B cell (primary cell): ENCODE measurements around the gene BCAP29. TPM values are rescaled to one million over a fixed set of nuclear protein-coding genes. Genes with fewer than 3 reads are reported as not detected.
"Not testable (repeated sequence)": the region's sequence is repeated elsewhere in the genome, so short reads cannot be mapped to it uniquely, and the experiment has no call there.

Experiments
- ATAC-seq: fragments of 200-7000 bp; cut with Tn5 transposase; one replicate; pipeline ENCODE4 v1.10.0; 2021; ENCODE audit warnings: low read depth, mild to moderate bottlenecking, moderate number of reproducible peaks, moderate library complexity
- CTCF ChIA-PET: fragments of 350-600 bp; sonication (Branson Sonifier 250); formaldehyde crosslinking; loops from one replicate; lab custom pipeline; 2021; ENCODE audit warnings: antibody characterized with exemption, inconsistent platforms; lab: Charles Lee
- POLR2A ChIA-PET: fragments of 350-600 bp; sonication (Branson Sonifier 250); formaldehyde crosslinking; loops from one replicate; lab custom pipeline; 2021; ENCODE audit warnings: antibody characterized with exemption; lab: Charles Lee
- DNase-seq: peaks from one replicate; pipeline ENCODE4 v3.0.0; 2013
- H2AFZ ChIP-seq: 2 replicates; pipeline ENCODE4 v1.6.1; 2012; ENCODE audit warnings: mild to moderate bottlenecking, low read depth, low read length; ENCODE audit not compliant: insufficient read depth, poor library complexity, severe bottlenecking
- H3K27ac ChIP-seq, 2 donors: 1 replicate in 1 of 2; 2 replicates in 1 of 2; pipeline ENCODE4 v1.5.1; 2012 to 2013; ENCODE audit warnings: low read length in 2 of 2, mild to moderate bottlenecking in 2 of 2, moderate library complexity in 1 of 2
- H3K27me3 ChIP-seq, 4 experiments: fragments of 200-600 bp in 1 of 4; sonication (generic) in 1 of 4; replicated peaks in 1 of 4; 1 replicate in 2 of 4; 2 replicates in 2 of 4; pipeline versions ENCODE4 v1.6.1 to v1.7.0; 2013 to 2016; ENCODE audit warnings: low read length in 3 of 4, mild to moderate bottlenecking in 2 of 4, mixed read lengths in 1 of 4, moderate library complexity in 1 of 4; ENCODE audit not compliant: insufficient read depth in 4 of 4, control insufficient read depth in 3 of 4; ENCODE audit errors: control extremely low read depth in 1 of 4
- H3K36me3 ChIP-seq, 2 experiments: replicated peaks in 1 of 2; 1 replicate in 1 of 2; 2 replicates in 1 of 2; pipeline versions ENCODE4 v1.6.1 to v1.7.1; 2013; ENCODE audit warnings: low read length in 1 of 2; ENCODE audit not compliant: insufficient read depth in 2 of 2, control insufficient read depth in 1 of 2; ENCODE audit errors: control extremely low read depth in 1 of 2, extremely low read depth in 1 of 2
- H3K4me1 ChIP-seq, 2 donors: fragments of 200-600 bp in 1 of 2; sonication (generic) in 1 of 2; 1 replicate in 1 of 2; 2 replicates in 1 of 2; pipeline versions ENCODE4 v1.5.1 to v1.6.1; 2013 to 2017; ENCODE audit warnings: low read length in 2 of 2; ENCODE audit not compliant: control insufficient read depth in 2 of 2, insufficient read depth in 2 of 2
- H3K4me2 ChIP-seq: replicated peaks from 2 replicates; pipeline ENCODE3; 2012; ENCODE audit warnings: mild to moderate bottlenecking, low read depth, low read length; ENCODE audit not compliant: poor library complexity, severe bottlenecking
- H3K4me3 ChIP-seq, 5 experiments: fragments of 200-600 bp in 1 of 5; sonication (generic) in 1 of 5; 1 replicate in 3 of 5; 2 replicates in 2 of 5; pipeline versions ENCODE4 v1.5.1 to v1.7.0; 2011 to 2016; ENCODE audit warnings: low read length in 4 of 5, mild to moderate bottlenecking in 4 of 5, low read depth in 2 of 5, control low read depth in 1 of 5, moderate library complexity in 1 of 5; ENCODE audit not compliant: insufficient read depth in 1 of 5; ENCODE audit errors: control extremely low read depth in 1 of 5, extremely low read depth in 1 of 5
- H3K79me2 ChIP-seq: fragments of 200-600 bp; sonication (generic); one replicate; pipeline ENCODE4 v1.6.0; 2016; ENCODE audit warnings: low read length; ENCODE audit not compliant: control insufficient read depth, insufficient read depth
- H3K9ac ChIP-seq: fragments of 200-600 bp; sonication (generic); 2 replicates; pipeline ENCODE4 v1.6.1; 2017; ENCODE audit warnings: mild to moderate bottlenecking, low read length, moderate library complexity
- H3K9me3 ChIP-seq, 3 donors: one replicate each; pipeline versions ENCODE4 v1.6.1 to v1.7.1; 2013; ENCODE audit warnings: low read length in 2 of 3; ENCODE audit not compliant: control insufficient read depth in 2 of 3, insufficient read depth in 1 of 3; ENCODE audit errors: control extremely low read depth in 1 of 3
- H4K20me1 ChIP-seq: 2 replicates; pipeline ENCODE4 v1.6.0; 2012; ENCODE audit warnings: mild to moderate bottlenecking, low read length; ENCODE audit not compliant: insufficient read depth, control insufficient read depth, poor library complexity, severe bottlenecking
- H3K27ac Mint-ChIP-seq: one replicate; pipeline ENCODE4 v1.8.0; 2021; ENCODE audit warnings: mixed read lengths
- H3K27me3 Mint-ChIP-seq: one replicate; pipeline ENCODE4 v1.8.0; 2021; ENCODE audit warnings: mixed read lengths
- H3K4me1 Mint-ChIP-seq: one replicate; pipeline ENCODE4 v1.8.0; 2021; ENCODE audit warnings: mixed read lengths
- H3K4me3 Mint-ChIP-seq: one replicate; pipeline ENCODE4 v1.8.0; 2021; ENCODE audit warnings: mixed read lengths
- H3K9me3 Mint-ChIP-seq: one replicate; pipeline ENCODE4 v1.8.0; 2022; ENCODE audit warnings: mixed read lengths; ENCODE audit not compliant: insufficient read depth
- EZH2 ChIP-seq: IDR thresholded peaks from 2 replicates; pipeline ENCODE4 v1.6.1; 2012; ENCODE audit warnings: borderline replicate concordance, low read depth, mild to moderate bottlenecking, moderate library complexity, low read length; ENCODE audit not compliant: insufficient read depth, poor library complexity, severe bottlenecking
- WGBS: methylation state at CpG from one replicate; pipeline ENCODE4 v1.1.5; 2013; ENCODE audit warnings: missing lambda C conversion rate; ENCODE audit not compliant: insufficient coverage; 5-methylcytosine and 5-hydroxymethylcytosine counted together
- intact Hi-C: fragments of 100-400 bp; cut with micrococcal nuclease; formaldehyde crosslinking; loops from one replicate; pipeline ENCODE4 v1.10.0; 2022
- polyA plus RNA-seq: library from polyadenylated mRNA; depleted of rRNA; stranded (reverse); fragments of >200 nt; gene quantifications from 2 replicates; pipeline ENCODE4 v1.2.3, GENCODE V29; 2012
- total RNA-seq, 2 donors: library from RNA; stranded (reverse); fragments of 120-200 nt in 1 of 2; gene quantifications; 1 replicate in 1 of 2; 2 replicates in 1 of 2; pipeline versions ENCODE4 v1.2.3 to v1.2.4, GENCODE V29; 2013 to 2022
- TF ChIP-seq, protein P1 (sequence below): fragments of 200-600 bp; IDR thresholded peaks from one replicate; pipeline ENCODE4 v1.8.0; 2022; ENCODE audit warnings: antibody characterized with exemption, mild to moderate bottlenecking

Gene BCAP29
- total and polyA plus RNA-seq, 2 donors (not counting 1 experiment from before 2014, with no cell fraction given): 24.6 to 27.3 TPM

DNA sequence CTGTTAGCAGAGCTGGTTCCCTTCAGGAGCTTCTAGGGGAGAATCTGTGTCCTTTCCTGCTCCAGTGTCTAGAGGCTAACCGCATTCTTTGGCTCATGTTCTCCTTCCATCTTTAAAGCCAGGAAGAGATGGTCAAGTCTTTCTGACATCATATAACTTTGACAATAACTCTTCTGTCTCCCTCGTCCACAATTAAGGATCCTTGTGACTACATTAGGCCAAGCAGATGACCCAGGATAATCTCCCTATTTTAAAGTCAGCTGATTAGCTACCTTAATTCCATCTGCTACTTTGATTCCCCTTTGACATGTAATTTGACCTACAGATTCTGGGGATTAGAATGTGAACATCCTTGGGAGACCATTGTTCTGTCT is 52.4 kb downstream of the BCAP29 start:
- Mint-ChIP-seq H3K27me3 (no peaks in the 10 kb centered on the region), H3K4me3 (no peak overlapping the region), H3K27ac (no peak overlapping the region), H3K4me1 (peaks cover 58% of the 10 kb centered on the region), H3K9me3 (no peaks in the 10 kb centered on the region)
- no peak overlapping the region for H2AFZ ChIP-seq
- ChIA-PET CTCF (interaction anchor here (1.4 to 1.6 kb wide), 2 partner anchors 29 to 169 kb away, joined by 4 to 5 read pairs; no protein-coding TSS in a partner anchor), POLR2A (no interaction called here)
- no peak overlapping the region for H3K27ac ChIP-seq
- peaks cover 48 to 56% of the 10 kb centered on the region in 2 donors for H3K4me1 ChIP-seq
- H3K36me3 ChIP-seq: no peaks in the 10 kb centered on the region
- peaks cover 0 to 5% (median 3%) of the 10 kb centered on the region in 3 donors for H3K9me3 ChIP-seq
- H3K4me3 ChIP-seq: no peak overlapping the region
- H3K27me3 ChIP-seq: no peaks in the 10 kb centered on the region
- intact Hi-C loops: no loop called here
- H3K79me2 ChIP-seq: no peaks in the 10 kb centered on the region
- H4K20me1 ChIP-seq: no peaks in the 10 kb centered on the region
- WGBS: no CpG with 5 or more reads among the region's 2 CpGs
- ATAC-seq: no peak
- H3K9ac ChIP-seq: no peak overlapping the region
- H3K4me2 ChIP-seq: no peak overlapping the region
- TF ChIP-seq, protein P1, sequence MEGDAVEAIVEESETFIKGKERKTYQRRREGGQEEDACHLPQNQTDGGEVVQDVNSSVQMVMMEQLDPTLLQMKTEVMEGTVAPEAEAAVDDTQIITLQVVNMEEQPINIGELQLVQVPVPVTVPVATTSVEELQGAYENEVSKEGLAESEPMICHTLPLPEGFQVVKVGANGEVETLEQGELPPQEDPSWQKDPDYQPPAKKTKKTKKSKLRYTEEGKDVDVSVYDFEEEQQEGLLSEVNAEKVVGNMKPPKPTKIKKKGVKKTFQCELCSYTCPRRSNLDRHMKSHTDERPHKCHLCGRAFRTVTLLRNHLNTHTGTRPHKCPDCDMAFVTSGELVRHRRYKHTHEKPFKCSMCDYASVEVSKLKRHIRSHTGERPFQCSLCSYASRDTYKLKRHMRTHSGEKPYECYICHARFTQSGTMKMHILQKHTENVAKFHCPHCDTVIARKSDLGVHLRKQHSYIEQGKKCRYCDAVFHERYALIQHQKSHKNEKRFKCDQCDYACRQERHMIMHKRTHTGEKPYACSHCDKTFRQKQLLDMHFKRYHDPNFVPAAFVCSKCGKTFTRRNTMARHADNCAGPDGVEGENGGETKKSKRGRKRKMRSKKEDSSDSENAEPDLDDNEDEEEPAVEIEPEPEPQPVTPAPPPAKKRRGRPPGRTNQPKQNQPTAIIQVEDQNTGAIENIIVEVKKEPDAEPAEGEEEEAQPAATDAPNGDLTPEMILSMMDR: no peak
- no peak for TF ChIP-seq EZH2
- DNase-seq: no peak

DNA sequence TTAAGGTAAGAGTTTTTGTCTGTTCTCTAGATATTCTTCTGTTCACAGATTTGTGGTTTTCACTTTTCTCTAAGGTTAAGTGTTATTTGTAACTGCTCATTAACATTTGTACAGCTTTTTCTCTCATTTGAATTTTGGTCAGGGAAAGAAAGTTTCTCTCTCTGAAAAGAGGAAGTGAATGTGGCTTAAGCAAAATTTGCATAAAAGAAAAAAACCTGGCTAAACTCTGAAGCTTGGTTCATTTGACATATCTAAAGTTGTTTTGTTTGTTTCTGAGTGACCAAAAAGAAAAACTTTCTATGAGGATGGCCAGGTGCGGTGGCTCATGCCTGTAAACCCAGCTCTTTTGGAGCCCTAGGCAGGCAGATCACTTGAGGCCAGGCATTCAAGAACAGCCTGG is 58.5 kb downstream of the BCAP29 start:
- no peak for TF ChIP-seq EZH2
- TF ChIP-seq, protein P1: no peak
- Histone ChIP-seq H3K4me1 (peaks cover 44 to 56% of the 10 kb centered on the region in 2 donors), H3K9ac (peak overlapping the region; percentile 41), H3K27ac (peak overlapping the region; percentile 78 to 85), H3K27me3 (no peaks in the 10 kb centered on the region), H3K9me3 (peaks cover 0 to 7% (median 5%) of the 10 kb centered on the region in 3 donors), H3K4me3 (peak overlapping the region in 4 of 5 experiments; percentile 7 to 52 (median 26)), H4K20me1 (no peaks in the 10 kb centered on the region), H3K79me2 (no peaks in the 10 kb centered on the region), H3K36me3 (no peaks in the 10 kb centered on the region), H3K4me2 (peak overlapping the region; percentile 65), H2AFZ (peak overlapping the region; percentile 10)
- H3K27me3 Mint-ChIP-seq: no peaks in the 10 kb centered on the region
- intact Hi-C loops: loop anchor here (1.0 to 2.0 kb wide), 6 partner anchors 23 to 773 kb away; partner anchors contain the start of genes BCAP29, CBLL1, HBP1 and PIK3CG
- ChIA-PET POLR2A (interaction anchor here (0.7 to 1.5 kb wide), 4 partner anchors 10 to 470 kb away, joined by 3 to 6 read pairs (median 4); partner anchors contain the start of genes HBP1 and SLC26A4), CTCF (interaction anchor here (0.6 to 2.5 kb wide), 6 partner anchors 10 to 104 kb away, joined by 3 to 10 read pairs (median 4); partner anchors contain the start of genes BCAP29 and SLC26A4)
- peaks cover 56% of the 10 kb centered on the region for H3K4me1 Mint-ChIP-seq
- peak overlapping the region; percentile 77 for H3K4me3 Mint-ChIP-seq
- ATAC-seq (peak; percentile 77), DNase-seq (peak; percentile 82)
- peak overlapping the region; percentile 96 for H3K27ac Mint-ChIP-seq
- WGBS: 20% methylated on average over 1 of the region's 1 CpG
- H3K9me3 Mint-ChIP-seq: no peaks in the 10 kb centered on the region

DNA sequence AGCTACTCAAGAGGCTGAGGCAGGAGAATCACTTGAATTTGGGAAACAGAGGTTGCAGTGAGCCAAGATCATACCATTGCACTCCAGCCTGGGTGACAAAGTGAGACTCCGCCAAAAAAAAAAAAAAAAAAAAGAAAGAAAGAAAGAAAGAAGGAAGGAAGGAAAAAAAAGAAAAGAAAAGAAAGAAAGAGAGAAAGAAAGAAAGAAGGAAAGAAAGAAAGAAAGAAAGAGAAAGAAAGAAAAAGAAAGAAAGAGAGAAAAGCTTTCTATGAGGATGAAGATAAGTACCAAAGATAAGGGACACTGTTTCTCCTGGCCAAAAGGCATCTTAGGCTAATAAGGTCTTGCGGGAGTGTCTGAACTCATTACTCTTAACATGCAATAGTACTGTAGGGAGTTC is 59.0 kb downstream of the BCAP29 start:
- ChIA-PET CTCF (interaction anchor here (0.6 to 2.5 kb wide), 6 partner anchors 10 to 104 kb away, joined by 3 to 10 read pairs (median 4); partner anchors contain the start of gene SLC26A4), POLR2A (interaction anchor here (0.7 to 1.5 kb wide), 6 partner anchors 10 to 470 kb away, joined by 3 to 10 read pairs (median 6); partner anchors contain the start of genes HBP1 and SLC26A4)
- not testable (repeated sequence) for H3K27me3 ChIP-seq, H3K9me3 ChIP-seq, ATAC-seq, H3K79me2 ChIP-seq, H4K20me1 ChIP-seq, H3K9me3 Mint-ChIP-seq, H3K36me3 ChIP-seq, H3K27me3 Mint-ChIP-seq
- peak overlapping the region in 4 of 5 experiments; percentile 7 to 52 (median 26) for H3K4me3 ChIP-seq
- peak overlapping the region; percentile 78 to 85 for H3K27ac ChIP-seq
- intact Hi-C loops: loop anchor here (2.0 kb wide), 3 partner anchors 58 to 470 kb away; partner anchors contain the start of genes BCAP29 and HBP1
- DNase-seq: peak; percentile 16
- H3K4me1 ChIP-seq: peaks cover 41 to 54% of the 10 kb centered on the region in 2 donors
- H3K4me1 Mint-ChIP-seq: peaks cover 58% of the 10 kb centered on the region
- peak overlapping the region; percentile 41 for H3K9ac ChIP-seq
- peak overlapping the region; percentile 65 for H3K4me2 ChIP-seq
- peak overlapping the region; percentile 10 for H2AFZ ChIP-seq
- WGBS: no CpG with 5 or more reads among the region's 2 CpGs
- peak overlapping the region; percentile 77 for H3K4me3 Mint-ChIP-seq
- H3K27ac Mint-ChIP-seq: peak overlapping the region; percentile 96
